ENCODE results near the gene DHX36. TPM values are rescaled to one million over a fixed set of nuclear protein-coding genes. Genes with fewer than 3 reads are reported as not detected.
A peak's percentile ranks its signal among the peaks of the same experiment; 100 is the strongest.

The DHX36 gene
- total RNA-seq, 1 donor from 2014 or later = 91.8 TPM

DNA sequence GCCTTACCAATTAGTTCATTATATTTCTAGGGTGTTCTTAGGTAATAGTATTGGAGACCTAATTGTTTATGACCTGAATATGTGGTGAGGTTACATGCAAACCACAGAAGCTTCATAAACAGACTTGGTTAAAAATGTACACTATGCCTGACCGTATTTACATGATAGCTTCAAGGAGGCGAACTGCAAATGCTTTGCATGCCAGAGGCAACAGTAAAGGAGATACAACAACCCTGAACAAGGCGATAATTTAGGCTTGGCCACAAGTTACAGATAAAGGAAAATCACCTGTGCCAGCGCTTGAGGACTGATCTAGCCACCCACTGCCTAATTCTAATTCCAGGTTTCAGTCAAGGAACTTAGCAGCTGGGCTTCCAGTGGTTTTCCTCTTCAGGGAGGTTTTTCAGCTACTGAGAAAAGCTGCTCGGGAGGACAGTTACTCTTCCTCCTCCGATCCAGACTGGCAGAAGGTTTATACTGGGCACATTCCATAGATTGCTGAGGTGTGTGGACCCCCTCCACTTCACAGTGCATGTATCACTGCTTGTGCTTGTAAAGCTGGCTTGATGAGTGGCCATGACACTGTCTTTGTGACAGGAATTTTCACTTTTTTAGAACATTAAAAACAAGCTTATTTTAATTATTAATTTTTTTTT, 95.6 kb downstream of the DHX36 start:
- Mint-ChIP-seq H3K27ac (no peak overlapping the region), H3K4me3 (no peak overlapping the region), H3K36me3 (peaks cover 5% of the 10 kb centered on the region), H3K4me1 (no peaks in the 10 kb centered on the region), H3K9me3 (no peaks in the 10 kb centered on the region), H3K27me3 (ENCODE audit: insufficient read depth, low read depth) (no peaks in the 10 kb centered on the region)
- H3F3A ChIP-seq (ENCODE audit: low read depth) = no peaks in the 10 kb centered on the region
- H3K79me2 ChIP-seq (ENCODE audit: low read depth) = no peaks in the 10 kb centered on the region
- no peak overlapping the region for H3K27ac ChIP-seq
- DNase-seq (ENCODE audit: low spot score) = no peak
- no peaks in the 10 kb centered on the region for H3K9me3 ChIP-seq (ENCODE audit: low read depth)
- no peak overlapping the region for H2AFZ ChIP-seq (replicated peaks)
- H3K4me2 ChIP-seq = no peak overlapping the region
- TF ChIP-seq EZH2phosphoT487 (IDR thresholded peaks at IDR 0.05) = no peak
- H3K9ac ChIP-seq = no peak overlapping the region
- H3K27me3 ChIP-seq = no peaks in the 10 kb centered on the region
- no peaks in the 10 kb centered on the region for H3K36me3 ChIP-seq
- H3K4me3 ChIP-seq = no peak overlapping the region
- no peaks in the 10 kb centered on the region for H4K20me1 ChIP-seq (ENCODE audit: low read depth)
- peaks cover 12% of the 10 kb centered on the region for H3K4me1 ChIP-seq

DNA sequence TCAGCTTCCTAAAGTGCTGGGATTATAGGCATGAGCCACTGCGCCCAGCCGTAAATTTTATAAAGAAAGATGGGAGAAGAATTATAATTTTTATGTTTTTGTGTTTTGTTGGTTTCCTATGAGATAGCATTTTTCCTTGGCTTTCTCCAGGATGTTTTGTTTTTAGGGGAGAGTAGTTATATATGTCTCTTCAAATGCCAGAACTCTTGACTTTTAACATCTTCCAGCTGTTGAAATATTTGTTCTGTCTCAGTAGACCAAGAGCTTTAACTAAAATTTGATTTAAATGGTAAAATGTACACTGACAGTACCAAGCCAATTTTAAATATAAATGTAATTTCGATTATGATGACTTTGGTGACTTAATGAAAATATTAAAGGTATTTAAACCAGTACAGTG, 96.8 kb downstream of the DHX36 start:
- DNase-seq (ENCODE audit: low spot score) = no peak
- H2AFZ ChIP-seq (replicated peaks) = no peak overlapping the region
- H3F3A ChIP-seq (ENCODE audit: low read depth) = no peaks in the 10 kb centered on the region
- no peak overlapping the region for H3K27ac ChIP-seq
- no peak overlapping the region for H3K27ac Mint-ChIP-seq
- no peaks in the 10 kb centered on the region for H3K36me3 ChIP-seq
- no peaks in the 10 kb centered on the region for H4K20me1 ChIP-seq (ENCODE audit: low read depth)
- H3K4me1 Mint-ChIP-seq = no peaks in the 10 kb centered on the region
- H3K36me3 Mint-ChIP-seq = peaks cover 5% of the 10 kb centered on the region
- no peaks in the 10 kb centered on the region for H3K27me3 ChIP-seq
- H3K79me2 ChIP-seq (ENCODE audit: low read depth) = no peaks in the 10 kb centered on the region
- TF ChIP-seq EZH2 (IDR thresholded peaks at IDR 0.05) = no peak
- TF ChIP-seq EZH2phosphoT487 (IDR thresholded peaks at IDR 0.05) = no peak
- TF ChIP-seq, protein P1, sequence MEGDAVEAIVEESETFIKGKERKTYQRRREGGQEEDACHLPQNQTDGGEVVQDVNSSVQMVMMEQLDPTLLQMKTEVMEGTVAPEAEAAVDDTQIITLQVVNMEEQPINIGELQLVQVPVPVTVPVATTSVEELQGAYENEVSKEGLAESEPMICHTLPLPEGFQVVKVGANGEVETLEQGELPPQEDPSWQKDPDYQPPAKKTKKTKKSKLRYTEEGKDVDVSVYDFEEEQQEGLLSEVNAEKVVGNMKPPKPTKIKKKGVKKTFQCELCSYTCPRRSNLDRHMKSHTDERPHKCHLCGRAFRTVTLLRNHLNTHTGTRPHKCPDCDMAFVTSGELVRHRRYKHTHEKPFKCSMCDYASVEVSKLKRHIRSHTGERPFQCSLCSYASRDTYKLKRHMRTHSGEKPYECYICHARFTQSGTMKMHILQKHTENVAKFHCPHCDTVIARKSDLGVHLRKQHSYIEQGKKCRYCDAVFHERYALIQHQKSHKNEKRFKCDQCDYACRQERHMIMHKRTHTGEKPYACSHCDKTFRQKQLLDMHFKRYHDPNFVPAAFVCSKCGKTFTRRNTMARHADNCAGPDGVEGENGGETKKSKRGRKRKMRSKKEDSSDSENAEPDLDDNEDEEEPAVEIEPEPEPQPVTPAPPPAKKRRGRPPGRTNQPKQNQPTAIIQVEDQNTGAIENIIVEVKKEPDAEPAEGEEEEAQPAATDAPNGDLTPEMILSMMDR (IDR thresholded peaks at IDR 0.05) = no peak
- H3K9me3 ChIP-seq (ENCODE audit: low read depth) = no peaks in the 10 kb centered on the region
- no peak overlapping the region for H3K9ac ChIP-seq
- no peaks in the 10 kb centered on the region for H3K27me3 Mint-ChIP-seq (ENCODE audit: insufficient read depth, low read depth)
- no peak overlapping the region for H3K4me2 ChIP-seq
- H3K4me1 ChIP-seq = peaks cover 12% of the 10 kb centered on the region
- H3K9me3 Mint-ChIP-seq = no peaks in the 10 kb centered on the region
- no peak overlapping the region for H3K4me3 ChIP-seq
- no peak overlapping the region for H3K4me3 Mint-ChIP-seq

DNA sequence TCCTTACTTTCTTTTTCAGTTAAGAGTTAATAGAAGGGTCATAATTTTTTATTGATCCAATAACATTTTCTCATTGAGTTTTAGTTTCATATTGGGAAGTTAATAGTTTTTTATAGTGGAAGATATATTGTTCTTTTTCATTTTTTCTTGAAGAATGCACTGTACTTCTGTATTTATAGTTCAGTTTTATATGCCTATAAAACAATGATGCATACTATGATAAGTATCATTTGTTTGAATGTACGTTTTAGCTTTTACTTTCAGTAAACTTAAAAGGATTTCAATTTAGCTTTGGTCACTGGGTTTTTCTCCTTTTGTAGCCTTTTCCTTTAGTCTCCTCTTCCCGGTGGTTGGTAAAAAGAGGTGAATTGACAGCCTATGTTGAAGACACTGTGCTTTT, 98.8 kb downstream of the DHX36 start:
- Histone ChIP-seq H3F3A (ENCODE audit: low read depth) (no peaks in the 10 kb centered on the region), H4K20me1 (ENCODE audit: low read depth) (no peaks in the 10 kb centered on the region), H2AFZ (replicated peaks) (no peak overlapping the region), H3K9me3 (ENCODE audit: low read depth) (no peaks in the 10 kb centered on the region), H3K4me1 (peaks cover 12% of the 10 kb centered on the region), H3K36me3 (no peaks in the 10 kb centered on the region), H3K4me2 (peak overlapping the region; percentile 12), H3K27me3 (no peaks in the 10 kb centered on the region), H3K9ac (no peak overlapping the region), H3K4me3 (no peak overlapping the region), H3K79me2 (ENCODE audit: low read depth) (no peaks in the 10 kb centered on the region), H3K27ac (peak overlapping the region; percentile 65)
- Mint-ChIP-seq H3K36me3 (peaks cover 5% of the 10 kb centered on the region), H3K4me1 (no peaks in the 10 kb centered on the region), H3K27me3 (ENCODE audit: insufficient read depth, low read depth) (no peaks in the 10 kb centered on the region), H3K9me3 (no peaks in the 10 kb centered on the region), H3K27ac (no peak overlapping the region), H3K4me3 (no peak overlapping the region)
- no peak for DNase-seq (ENCODE audit: low spot score)
- no peak for TF ChIP-seq EZH2 (IDR thresholded peaks at IDR 0.05)
- TF ChIP-seq, protein P1 (IDR thresholded peaks at IDR 0.05) = no peak

DNA sequence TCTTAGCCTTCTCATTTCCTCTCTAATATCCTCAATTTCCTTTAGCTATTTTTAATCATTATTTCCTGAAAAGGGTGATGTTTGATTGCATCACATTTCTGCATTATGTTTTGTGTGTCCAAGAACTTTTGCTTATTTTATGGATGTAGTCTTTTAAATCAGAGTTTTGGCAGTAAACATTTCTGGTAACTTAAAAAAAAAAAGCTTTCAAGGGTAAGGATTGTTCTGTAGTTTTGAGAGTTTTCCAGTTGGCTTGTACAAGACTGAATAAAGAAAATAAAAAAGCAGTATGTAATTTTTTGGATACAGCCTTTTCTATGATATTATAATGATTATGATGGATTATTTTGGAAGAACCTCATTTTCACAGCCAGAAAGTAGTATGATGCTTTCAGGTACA, 99.4 kb downstream of the DHX36 start:
- H3K4me3 ChIP-seq = no peak overlapping the region
- no peaks in the 10 kb centered on the region for H3K27me3 ChIP-seq
- no peaks in the 10 kb centered on the region for H3K9me3 ChIP-seq (ENCODE audit: low read depth)
- H2AFZ ChIP-seq (replicated peaks) = no peak overlapping the region
- peaks cover 12% of the 10 kb centered on the region for H3K4me1 ChIP-seq
- H3K27ac ChIP-seq = no peak overlapping the region
- no peaks in the 10 kb centered on the region for H3F3A ChIP-seq (ENCODE audit: low read depth)
- DNase-seq (ENCODE audit: low spot score) = no peak
- TF ChIP-seq, protein P1 (IDR thresholded peaks at IDR 0.05) = no peak
- TF ChIP-seq EZH2 (IDR thresholded peaks at IDR 0.05) (no peak), EZH2phosphoT487 (IDR thresholded peaks at IDR 0.05) (no peak)
- H3K36me3 ChIP-seq = no peaks in the 10 kb centered on the region
- no peak overlapping the region for H3K4me2 ChIP-seq
- Mint-ChIP-seq H3K9me3 (no peaks in the 10 kb centered on the region), H3K4me3 (no peak overlapping the region), H3K27ac (no peak overlapping the region), H3K36me3 (peaks cover 5% of the 10 kb centered on the region), H3K4me1 (no peaks in the 10 kb centered on the region), H3K27me3 (ENCODE audit: insufficient read depth, low read depth) (no peaks in the 10 kb centered on the region)
- H4K20me1 ChIP-seq (ENCODE audit: low read depth) = no peaks in the 10 kb centered on the region
- no peak overlapping the region for H3K9ac ChIP-seq
- H3K79me2 ChIP-seq (ENCODE audit: low read depth) = no peaks in the 10 kb centered on the region

Measured in neural progenitor cell (in vitro differentiated cells).